CD4-positive, alpha-beta T cell (primary cell): ENCODE measurements around the gene GMEB2. TPM values are rescaled to one million over a fixed set of nuclear protein-coding genes. Genes with fewer than 3 reads are reported as not detected.

ENCODE experiments used
- ATAC-seq: fragments of 200-7000 bp; cut with Tn5 transposase; one replicate; pipeline ENCODE4 v1.10.0; 2022; ENCODE audit warnings: mild to moderate bottlenecking; ENCODE audit not compliant: poor library complexity
- CTCF ChIA-PET: fragments of 350-600 bp; sonication (Branson Sonifier 250); formaldehyde crosslinking; loops from one replicate; lab custom pipeline; 2021; ENCODE audit warnings: antibody characterized with exemption, inconsistent platforms; lab: Charles Lee
- POLR2A ChIA-PET: fragments of 350-600 bp; sonication (Branson Sonifier 250); formaldehyde crosslinking; loops from one replicate; lab custom pipeline; 2021; ENCODE audit warnings: antibody characterized with exemption, inconsistent platforms; lab: Charles Lee
- DNase-seq, 14 experiments: peaks; one replicate each; pipeline ENCODE4 v3.0.0-alpha.2; 2013 to 2020; ENCODE audit warnings: mixed read lengths in 2 of 14
- H3K27ac ChIP-seq, 2 donors: one replicate each; pipeline versions ENCODE4 v1.5.1 to v1.7.0; 2013; ENCODE audit warnings: low read length in 2 of 2, low read depth in 1 of 2, mild to moderate bottlenecking in 1 of 2
- H3K27me3 ChIP-seq, 2 experiments: 1 replicate in 1 of 2; 2 replicates in 1 of 2; pipeline versions ENCODE4 v1.6.1 to v1.7.0; 2013; ENCODE audit warnings: low read length in 2 of 2, control low read depth in 1 of 2, mild to moderate bottlenecking in 1 of 2, moderate library complexity in 1 of 2; ENCODE audit not compliant: insufficient read depth in 2 of 2, control insufficient read depth in 1 of 2
- H3K36me3 ChIP-seq: one replicate; pipeline ENCODE4 v1.6.1; 2013; ENCODE audit warnings: low read length, control low read depth; ENCODE audit not compliant: insufficient read depth
- H3K4me1 ChIP-seq: one replicate; pipeline ENCODE4 v1.6.1; 2013; ENCODE audit warnings: low read length, control low read depth; ENCODE audit not compliant: insufficient read depth
- H3K4me3 ChIP-seq: one replicate; pipeline ENCODE4 v1.5.1; 2013; ENCODE audit warnings: mild to moderate bottlenecking, low read length, moderate library complexity
- H3K9me3 ChIP-seq, 2 experiments: 1 replicate in 1 of 2; 2 replicates in 1 of 2; pipeline versions ENCODE4 v1.6.1 to v1.7.0; 2013; ENCODE audit warnings: low read length in 2 of 2, mild to moderate bottlenecking in 2 of 2, control low read depth in 1 of 2, moderate library complexity in 1 of 2; ENCODE audit not compliant: control insufficient read depth in 1 of 2, insufficient read depth in 1 of 2
- H3K27ac Mint-ChIP-seq: one replicate; pipeline ENCODE4 v1.8.0; 2020; ENCODE audit warnings: mixed read lengths
- H3K27me3 Mint-ChIP-seq: one replicate; pipeline ENCODE4 v1.8.0; 2021; ENCODE audit warnings: mixed read lengths
- H3K36me3 Mint-ChIP-seq: one replicate; pipeline ENCODE4 v1.8.0; 2021; ENCODE audit warnings: low read depth, mixed read lengths
- H3K4me1 Mint-ChIP-seq: one replicate; pipeline ENCODE4 v1.8.0; 2021; ENCODE audit warnings: low read depth, mixed read lengths
- H3K4me3 Mint-ChIP-seq: one replicate; pipeline ENCODE4 v1.8.0; 2020; ENCODE audit warnings: mild to moderate bottlenecking, mixed read lengths
- H3K9me3 Mint-ChIP-seq: one replicate; pipeline ENCODE4 v1.8.0; 2020; ENCODE audit warnings: mixed read lengths
- CTCF ChIP-seq: fragments of 200-600 bp; IDR thresholded peaks from one replicate; pipeline ENCODE4 v1.8.0; 2022; ENCODE audit warnings: antibody characterized with exemption, mild to moderate bottlenecking
- intact Hi-C, 2 experiments: fragments of 100-400 bp; cut with DNase I in 1 of 2; cut with micrococcal nuclease in 1 of 2; formaldehyde crosslinking; loops; one replicate each; pipeline versions ENCODE4 v1.15.1 to v1.9.0; 2023 to 2025; cut with DNase I, micrococcal nuclease
- total RNA-seq, 174 experiments: library from RNA in 2 of 174; stranded (reverse) in 2 of 174; gene quantifications; one replicate each; pipeline ENCODE4 v1.2.3 and lab custom pipeline; 2021 to 2026

GMEB2 gene
- total RNA-seq, 2 experiments from 2014 or later: 32.9 to 34.0 TPM

DNA sequence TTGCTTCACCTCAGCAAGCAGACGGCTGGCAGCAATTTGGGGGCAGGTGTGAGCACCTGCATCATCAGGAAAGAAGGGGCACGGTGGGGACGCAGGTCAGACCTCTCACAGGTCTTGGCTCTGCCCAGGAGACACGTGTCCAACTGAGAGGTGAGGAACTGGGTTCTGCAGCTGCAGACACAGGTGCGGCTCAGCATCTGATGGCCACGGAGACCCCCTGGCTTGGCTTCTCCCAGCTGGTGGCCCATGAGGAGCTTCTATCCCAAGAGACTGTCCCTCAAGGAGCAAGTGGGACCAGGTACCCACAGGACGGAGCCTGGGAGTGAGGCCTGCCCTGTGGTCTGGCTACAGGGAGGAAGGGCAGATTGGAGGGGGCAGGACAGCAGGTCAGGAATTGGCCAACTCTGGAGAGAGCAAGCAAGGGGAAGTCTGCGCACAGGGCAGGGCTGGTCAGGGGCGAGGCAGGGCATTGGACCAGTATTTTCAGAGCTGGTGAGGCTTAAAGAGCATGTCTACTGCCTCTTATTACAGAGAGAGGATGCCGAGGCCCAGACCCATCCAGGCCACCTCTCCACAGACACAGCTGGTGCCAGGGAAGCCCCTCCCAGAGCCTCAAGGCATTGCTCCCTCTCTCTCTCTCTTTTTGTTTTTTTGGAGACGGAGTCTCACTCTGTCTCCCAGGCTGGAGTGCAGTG is 22.1 kb upstream of the GMEB2 start:
- H3K27ac ChIP-seq: no peak overlapping the region
- intact Hi-C loops: no loop called here
- Mint-ChIP-seq H3K27me3 (no peaks in the 10 kb centered on the region), H3K4me3 (peak overlapping the region; percentile 65), H3K9me3 (no peaks in the 10 kb centered on the region), H3K36me3 (peaks cover 7% of the 10 kb centered on the region), H3K27ac (no peak overlapping the region), H3K4me1 (peaks cover 16% of the 10 kb centered on the region)
- H3K4me3 ChIP-seq: no peak overlapping the region
- no peaks in the 10 kb centered on the region for H3K27me3 ChIP-seq
- TF ChIP-seq CTCF: no peak
- ChIA-PET CTCF (interaction anchor here (1.7 kb wide), 1 partner anchor 111 kb away, joined by 5 read pairs; no protein-coding TSS in a partner anchor), POLR2A (interaction anchor here (1.5 kb wide), 1 partner anchor 9 kb away, joined by 5 read pairs; the partner anchor contains the start of gene RTEL1)
- H3K9me3 ChIP-seq: no peaks in the 10 kb centered on the region
- DNase-seq: no peak
- H3K36me3 ChIP-seq: peaks cover 9% of the 10 kb centered on the region
- H3K4me1 ChIP-seq: peaks cover 24% of the 10 kb centered on the region
- ATAC-seq: no peak

DNA sequence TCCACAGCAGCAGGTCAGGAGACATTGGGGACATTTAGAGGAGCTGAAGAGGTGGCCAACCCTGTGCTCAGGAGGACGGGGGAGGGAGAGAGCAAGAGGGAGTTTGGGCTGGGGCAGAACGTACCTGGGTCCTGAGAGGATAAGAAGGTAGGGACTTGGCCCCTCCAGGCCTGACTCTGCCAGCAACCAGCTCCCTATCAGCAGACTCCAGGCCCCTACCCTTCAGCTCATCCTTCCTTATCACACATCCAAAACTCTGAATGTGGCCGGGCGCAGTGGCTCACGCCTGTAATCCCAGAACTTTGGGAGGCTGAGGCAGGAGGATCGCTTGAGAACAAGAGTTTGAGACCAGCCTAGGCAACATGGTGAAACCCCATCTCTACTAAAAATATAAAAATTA is 21.3 kb upstream of the GMEB2 start:
- peaks cover 22% of the 10 kb centered on the region for H3K4me1 ChIP-seq
- TF ChIP-seq CTCF: no peak
- DNase-seq (no peak), ATAC-seq (no peak)
- no peak overlapping the region for H3K4me3 ChIP-seq
- peaks cover 11% of the 10 kb centered on the region for H3K36me3 ChIP-seq
- peak overlapping the region; percentile 70 for H3K4me3 Mint-ChIP-seq
- POLR2A ChIA-PET: no interaction called here
- no peaks in the 10 kb centered on the region for H3K27me3 ChIP-seq
- no peaks in the 10 kb centered on the region for H3K9me3 ChIP-seq
- H3K36me3 Mint-ChIP-seq: peaks cover 5% of the 10 kb centered on the region
- H3K27ac Mint-ChIP-seq: no peak overlapping the region
- CTCF ChIA-PET: interaction anchor here (1.7 kb wide), 1 partner anchor 110 kb away, joined by 5 read pairs; no protein-coding TSS in a partner anchor
- H3K4me1 Mint-ChIP-seq: peaks cover 18% of the 10 kb centered on the region
- intact Hi-C loops: no loop called here
- no peaks in the 10 kb centered on the region for H3K27me3 Mint-ChIP-seq
- H3K9me3 Mint-ChIP-seq: no peaks in the 10 kb centered on the region
- no peak overlapping the region for H3K27ac ChIP-seq

- no peaks in the 10 kb centered on the region for H3K9me3 Mint-ChIP-seq
- Histone ChIP-seq H3K4me3 (no peak overlapping the region), H3K4me1 (peaks cover 14% of the 10 kb centered on the region), H3K27ac (no peak overlapping the region), H3K36me3 (peaks cover 11% of the 10 kb centered on the region), H3K9me3 (no peaks in the 10 kb centered on the region), H3K27me3 (no peaks in the 10 kb centered on the region)
- H3K4me1 Mint-ChIP-seq: peaks cover 12% of the 10 kb centered on the region
- ChIA-PET POLR2A (no interaction called here), CTCF (no interaction called here)
- intact Hi-C loops: no loop called here
- no peak overlapping the region for H3K4me3 Mint-ChIP-seq
- H3K27me3 Mint-ChIP-seq: peaks cover 4% of the 10 kb centered on the region
- H3K27ac Mint-ChIP-seq: no peak overlapping the region
- H3K36me3 Mint-ChIP-seq: peaks cover 5% of the 10 kb centered on the region
- DNase-seq (no peak), ATAC-seq (no peak)
- TF ChIP-seq CTCF: no peak
These were observed 18.3 kb upstream of the GMEB2 start for GRCh38 chr20:63645218-63645617.
